HG03354 (cell line): ENCODE results near the gene PLA2G4E.

Experiments
- ATAC-seq: cut with Tn5 transposase; IDR thresholded peaks from one replicate; pipeline ENCODE4 v1.9.1; 2021; ENCODE audit warnings: mild to moderate bottlenecking; ENCODE audit not compliant: unreplicated experiment, poor library complexity, severe bottlenecking

Gene PLA2G4E

DNA sequence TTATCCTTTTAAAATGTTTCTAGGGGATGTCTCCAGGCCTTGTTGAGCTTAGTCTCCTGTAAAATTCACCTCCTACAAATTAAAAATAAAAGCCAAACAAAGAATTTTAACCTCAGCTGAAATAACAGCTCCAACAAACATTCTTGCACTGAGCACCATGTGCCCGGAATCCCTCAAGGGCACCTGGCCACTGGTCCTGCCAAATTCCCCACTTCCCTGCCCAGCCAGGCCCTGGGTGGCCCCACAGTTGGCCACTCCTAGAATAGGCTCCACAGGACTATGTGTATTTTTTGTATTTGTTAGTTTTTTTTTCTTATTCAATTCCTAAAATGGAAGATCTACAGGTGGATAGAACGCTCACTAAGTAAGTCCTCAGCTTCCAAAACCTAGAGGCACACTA lies 33.1 kb upstream of the PLA2G4E start:
- no peak for ATAC-seq

DNA sequence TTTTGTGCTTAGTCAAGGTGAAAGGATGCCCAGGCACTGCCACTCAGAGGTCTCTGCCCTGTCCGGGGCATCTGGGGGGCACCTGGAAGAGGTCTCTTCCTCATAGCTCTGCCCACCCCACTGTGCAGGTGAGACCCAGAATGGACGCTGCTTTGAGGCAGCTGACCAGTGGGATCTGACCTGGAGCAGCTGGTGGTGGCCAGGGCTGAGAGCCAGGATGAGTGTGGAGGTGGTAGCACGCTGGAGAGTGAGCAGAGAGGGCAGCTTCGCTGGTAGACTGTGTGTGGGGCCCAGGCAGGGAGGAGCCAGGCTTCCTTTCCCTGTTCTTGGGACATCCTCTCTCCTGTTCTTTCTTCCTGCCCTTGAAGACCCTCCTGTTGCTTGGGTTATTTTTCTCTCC lies 32.2 kb upstream of the PLA2G4E start:
- ATAC-seq, result no peak

DNA sequence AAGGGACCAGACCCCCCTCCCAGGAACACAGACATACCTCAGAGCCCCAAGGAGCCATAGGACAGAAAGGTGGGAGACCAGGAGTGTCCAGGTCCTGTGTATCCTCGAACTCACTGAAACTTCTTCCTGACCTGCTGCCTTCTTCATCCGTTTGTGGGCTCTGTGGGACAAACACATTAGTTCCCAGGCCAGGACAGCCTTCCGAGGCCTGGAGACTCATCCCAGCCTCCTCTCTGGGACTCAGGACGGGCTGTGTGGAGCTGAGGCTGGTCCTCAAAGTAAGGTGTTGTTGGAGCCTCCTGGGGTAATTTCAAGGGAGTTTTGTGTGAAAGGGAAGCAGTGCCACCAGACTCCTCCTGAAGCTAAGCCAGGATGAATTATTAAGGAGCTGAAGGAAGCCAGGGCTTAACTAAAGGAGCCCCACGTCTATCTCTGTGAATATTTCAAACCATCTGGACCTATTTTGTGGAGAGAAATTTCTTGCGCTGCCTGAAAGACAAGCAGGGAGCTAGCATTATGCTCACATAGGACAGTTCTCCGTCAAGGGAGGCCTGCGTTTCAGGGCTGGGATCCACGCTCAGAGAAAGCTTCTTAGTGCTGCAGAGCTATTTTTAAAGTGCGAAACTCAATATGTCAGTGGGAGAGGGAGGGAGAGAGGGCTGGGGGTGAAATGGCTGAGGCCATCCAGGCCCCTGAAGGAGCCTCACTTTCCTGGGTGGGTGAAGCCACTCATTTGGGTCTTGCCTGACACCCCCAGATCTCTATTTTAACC lies 29.8 kb upstream of the PLA2G4E start:
- ATAC-seq, result no peak

DNA sequence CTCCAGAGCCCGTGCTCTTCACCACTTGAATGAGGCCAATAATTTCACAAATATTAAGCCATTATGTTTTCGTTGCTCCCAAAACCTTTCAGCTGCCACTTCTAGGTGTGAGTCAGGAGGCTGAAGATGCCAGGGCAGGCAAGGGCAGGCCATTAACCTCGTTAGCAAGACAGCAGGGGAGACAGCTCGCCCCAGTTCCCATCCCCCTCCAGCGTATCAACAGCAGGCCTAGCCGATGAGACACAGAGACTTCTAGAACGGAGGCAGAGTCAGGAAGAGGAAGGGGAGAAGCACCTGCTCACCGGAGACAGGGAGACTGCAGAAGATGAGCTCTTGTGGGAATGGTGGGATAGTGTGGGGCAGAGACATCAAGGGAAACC lies 28.0 kb upstream of the PLA2G4E start:
- no peak for ATAC-seq

DNA sequence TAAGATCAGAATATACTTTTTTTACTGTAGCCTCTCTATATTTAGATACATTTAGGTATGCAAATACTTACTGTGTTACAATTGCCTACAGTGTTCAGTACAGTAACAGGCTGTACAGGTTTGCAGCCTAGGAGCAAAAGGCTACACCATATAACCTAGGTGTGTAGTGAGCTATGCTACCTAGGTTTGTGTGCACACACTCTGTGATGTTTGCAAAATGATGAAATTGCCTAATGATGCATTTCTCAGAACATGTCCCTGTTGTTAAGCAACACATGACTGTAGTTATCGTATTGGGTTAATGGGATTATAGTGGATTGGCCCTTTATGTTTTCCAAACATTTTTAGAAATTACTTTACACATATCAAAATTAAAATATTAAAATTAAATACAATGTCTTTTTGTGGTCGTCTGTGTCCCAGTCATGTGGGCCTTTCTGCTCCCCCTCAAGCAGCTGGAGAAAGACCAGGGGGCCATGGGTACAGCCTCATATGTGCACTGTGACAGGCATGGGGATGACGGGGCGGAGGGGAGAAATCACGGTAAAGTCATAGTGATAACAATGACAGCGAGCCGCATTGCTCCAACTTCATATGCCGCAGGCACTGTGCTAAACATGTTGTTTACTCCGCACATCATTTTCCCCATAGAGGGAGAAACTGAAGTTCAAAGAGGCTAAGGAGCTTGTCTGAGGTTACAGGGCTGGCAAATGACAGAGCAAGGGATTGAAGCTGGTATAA lies 27.4 kb upstream of the PLA2G4E start:
- no peak for ATAC-seq

DNA sequence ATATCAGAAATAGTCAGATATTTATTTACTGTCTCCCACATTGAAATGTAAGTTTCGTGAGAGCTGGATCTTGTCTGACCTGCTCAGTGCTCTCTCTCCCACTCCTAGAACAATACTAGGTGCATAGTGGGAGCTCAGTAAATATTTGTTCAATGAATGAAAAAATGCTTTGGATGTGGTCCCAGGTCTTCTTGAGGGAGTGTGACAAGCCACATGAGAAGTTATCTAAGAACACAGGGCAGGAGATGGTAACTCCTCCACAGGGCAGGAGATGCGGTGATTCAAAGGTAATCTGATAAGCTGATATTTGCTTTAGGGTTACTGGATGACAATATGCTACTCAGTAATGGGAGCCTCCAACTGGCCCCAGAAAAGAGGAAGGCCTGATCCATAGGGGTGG lies 25.8 kb upstream of the PLA2G4E start:
- ATAC-seq, result no peak

DNA sequence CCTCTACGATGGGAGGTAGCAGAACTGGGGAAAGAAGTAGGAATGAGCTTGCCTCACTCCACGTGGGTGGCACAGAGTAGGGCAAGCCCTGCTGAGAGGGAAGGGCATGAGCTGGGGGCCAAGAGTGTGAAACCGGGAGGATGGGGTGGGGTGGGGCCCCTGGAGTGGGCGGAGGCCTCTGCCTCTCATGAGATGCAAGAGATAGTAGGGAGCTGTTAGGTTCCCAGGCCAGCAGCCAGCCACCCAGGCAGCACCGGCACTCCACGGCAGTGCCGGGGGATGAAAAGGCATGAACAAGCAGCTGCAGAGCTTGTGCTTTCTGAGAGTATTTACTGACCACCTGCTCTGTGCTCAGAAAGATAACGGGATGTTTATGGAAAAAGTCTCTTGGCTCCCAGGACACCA lies 24.4 kb upstream of the PLA2G4E start:
- no peak for ATAC-seq

DNA sequence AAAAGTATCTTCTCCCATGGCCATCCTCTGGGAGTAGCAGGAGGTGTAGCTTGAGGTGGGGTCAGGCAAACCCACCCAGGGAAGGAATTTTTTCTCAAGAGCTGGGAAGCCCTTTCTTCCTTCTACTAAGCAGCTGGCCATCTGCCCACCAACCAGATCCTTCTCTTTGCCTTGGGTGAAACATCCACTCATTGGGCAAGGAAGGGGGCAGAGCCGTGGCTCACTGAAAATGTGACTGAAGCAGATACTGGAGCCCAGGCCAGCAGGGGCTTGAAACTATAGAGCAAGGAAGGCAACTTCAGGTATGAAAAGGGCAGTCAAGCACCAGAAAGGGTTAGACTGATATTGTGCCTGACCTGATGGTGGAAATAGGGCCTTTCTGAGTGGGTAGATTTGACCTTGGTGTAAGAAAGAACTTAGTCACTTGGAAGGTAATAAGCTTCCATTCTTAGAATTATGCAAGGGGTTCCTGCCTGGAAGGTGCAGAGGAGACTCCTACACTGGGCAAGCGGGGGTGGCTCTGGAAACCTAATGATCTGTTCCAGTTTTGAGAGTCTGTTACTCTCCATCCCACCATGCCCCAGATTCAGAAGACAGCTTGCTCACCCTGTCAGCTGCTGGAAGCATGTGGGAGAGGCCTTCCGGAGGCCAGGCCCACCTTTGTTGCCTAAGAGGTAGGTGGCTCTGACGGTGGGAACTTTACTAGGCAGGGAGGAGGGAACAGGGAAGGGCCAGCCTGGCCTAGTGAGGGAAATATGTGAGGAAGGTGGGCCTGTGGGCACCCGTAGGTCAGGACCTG lies 22.0 kb upstream of the PLA2G4E start:
- no peak for ATAC-seq

DNA sequence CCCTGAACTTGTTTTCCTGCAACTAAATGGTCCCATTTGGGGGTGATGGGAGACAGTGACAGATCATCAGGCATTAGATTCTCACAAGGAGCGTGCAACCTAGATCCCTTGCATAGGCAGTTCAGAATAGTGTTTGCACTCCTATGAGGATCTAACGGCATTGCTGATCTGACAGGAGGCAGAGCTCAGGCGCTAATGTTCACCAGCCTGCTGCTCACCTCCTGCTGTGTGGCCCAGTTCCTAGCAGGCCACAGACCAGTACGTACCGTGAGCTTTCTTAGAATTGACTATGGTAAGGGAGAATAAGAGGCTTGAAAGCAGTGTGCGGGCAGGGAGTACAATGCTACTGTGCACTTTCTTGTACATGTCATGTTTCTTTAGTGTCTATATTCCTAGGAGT lies 17.6 kb upstream of the PLA2G4E start:
- no peak for ATAC-seq

DNA sequence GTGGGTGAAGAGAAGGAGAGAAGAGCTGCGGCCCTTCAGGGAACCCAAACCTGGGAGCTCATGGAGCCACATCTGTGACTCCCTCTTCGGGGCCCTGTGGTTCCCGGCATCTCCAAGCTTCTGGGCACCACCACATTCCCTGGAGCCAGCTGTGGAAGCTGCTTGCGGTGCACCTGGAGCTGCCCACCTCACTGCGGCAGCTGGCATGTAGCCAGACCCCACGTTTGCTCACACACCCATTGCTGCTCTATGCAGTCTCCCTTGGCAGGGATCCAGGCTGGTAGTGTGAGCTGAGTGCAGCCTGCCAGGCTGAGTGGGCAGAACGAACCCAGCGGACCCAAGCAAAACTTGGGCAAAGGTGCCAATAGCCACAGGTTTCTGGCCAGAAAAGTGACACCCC lies 16.8 kb upstream of the PLA2G4E start:
- no peak for ATAC-seq

DNA sequence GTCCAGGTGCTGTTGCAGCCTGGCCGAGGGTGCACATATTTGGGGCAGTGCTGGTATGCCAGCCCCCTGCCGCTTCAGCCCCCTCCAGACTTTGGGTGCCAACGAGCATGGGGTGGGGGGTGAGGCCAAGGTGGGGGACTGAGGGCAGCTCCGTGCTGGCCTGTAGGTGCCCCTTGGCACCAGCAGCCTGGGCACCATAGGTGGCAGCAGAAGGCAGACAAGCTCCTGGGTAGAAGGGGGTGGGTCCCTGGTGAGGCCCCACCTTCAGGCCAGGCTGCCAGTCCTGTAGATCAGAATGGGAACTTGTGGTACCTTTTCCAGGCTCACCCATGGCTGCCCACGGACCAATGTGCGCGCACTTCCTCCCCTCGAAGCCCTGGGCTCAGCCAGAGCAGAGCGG lies 16.1 kb upstream of the PLA2G4E start:
- no peak for ATAC-seq

DNA sequence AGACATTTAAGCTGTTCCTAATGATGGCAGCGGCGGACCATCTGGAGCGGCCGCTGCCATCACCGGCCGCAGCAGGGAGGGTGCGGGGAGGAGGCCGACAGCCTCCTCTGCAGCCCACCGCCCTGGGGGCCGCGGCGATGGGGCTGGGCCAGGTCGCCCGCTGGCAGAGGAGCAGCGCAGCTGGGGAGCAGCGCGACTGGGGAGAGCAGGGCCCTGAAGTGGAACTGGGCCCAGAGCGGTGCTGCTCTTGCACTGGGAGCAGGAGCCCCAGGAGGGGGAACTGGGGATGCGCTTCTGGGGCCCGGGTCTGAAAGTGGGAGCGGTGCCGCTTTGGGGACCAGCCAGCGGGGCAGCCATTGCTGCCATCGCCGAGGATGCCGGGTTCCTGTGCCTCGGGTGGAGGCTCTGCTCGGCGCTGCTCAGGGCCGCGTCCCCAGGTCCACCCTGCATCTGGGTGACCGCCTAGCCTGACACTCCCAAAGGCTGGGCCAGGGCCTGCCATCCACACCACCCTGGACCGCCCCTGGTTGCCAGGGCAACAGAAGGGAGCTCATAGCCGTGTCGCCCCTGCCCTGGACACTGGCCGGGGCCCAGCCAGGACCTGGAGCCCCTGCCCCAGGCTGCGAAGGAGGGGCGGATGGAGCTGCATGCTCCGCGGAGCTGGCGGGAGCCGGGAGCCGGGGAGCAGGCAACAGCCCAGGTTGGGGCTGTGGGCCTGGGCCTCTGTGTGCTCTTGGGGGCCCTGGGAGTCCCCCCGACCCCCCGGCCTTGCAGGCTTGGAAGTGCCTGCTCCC lies 15.5 kb upstream of the PLA2G4E start:
- ATAC-seq, result no peak

DNA sequence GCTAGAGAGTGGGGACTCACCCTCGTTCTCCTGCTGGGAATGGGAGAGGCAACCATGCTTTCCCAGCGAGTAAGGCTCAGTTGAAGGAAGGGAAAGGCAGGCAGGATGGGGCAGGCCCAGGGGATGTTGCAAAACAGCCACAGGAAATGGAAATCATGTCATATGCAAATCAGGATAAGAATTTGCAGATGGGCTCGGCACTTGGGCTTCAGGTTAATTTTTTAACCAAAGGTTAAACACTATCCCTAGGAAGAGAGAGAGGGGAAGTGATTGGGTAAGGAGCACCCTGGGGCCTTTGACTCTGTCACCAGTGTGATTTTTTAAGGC lies 14.6 kb upstream of the PLA2G4E start:
- peak; percentile 80 for ATAC-seq

DNA sequence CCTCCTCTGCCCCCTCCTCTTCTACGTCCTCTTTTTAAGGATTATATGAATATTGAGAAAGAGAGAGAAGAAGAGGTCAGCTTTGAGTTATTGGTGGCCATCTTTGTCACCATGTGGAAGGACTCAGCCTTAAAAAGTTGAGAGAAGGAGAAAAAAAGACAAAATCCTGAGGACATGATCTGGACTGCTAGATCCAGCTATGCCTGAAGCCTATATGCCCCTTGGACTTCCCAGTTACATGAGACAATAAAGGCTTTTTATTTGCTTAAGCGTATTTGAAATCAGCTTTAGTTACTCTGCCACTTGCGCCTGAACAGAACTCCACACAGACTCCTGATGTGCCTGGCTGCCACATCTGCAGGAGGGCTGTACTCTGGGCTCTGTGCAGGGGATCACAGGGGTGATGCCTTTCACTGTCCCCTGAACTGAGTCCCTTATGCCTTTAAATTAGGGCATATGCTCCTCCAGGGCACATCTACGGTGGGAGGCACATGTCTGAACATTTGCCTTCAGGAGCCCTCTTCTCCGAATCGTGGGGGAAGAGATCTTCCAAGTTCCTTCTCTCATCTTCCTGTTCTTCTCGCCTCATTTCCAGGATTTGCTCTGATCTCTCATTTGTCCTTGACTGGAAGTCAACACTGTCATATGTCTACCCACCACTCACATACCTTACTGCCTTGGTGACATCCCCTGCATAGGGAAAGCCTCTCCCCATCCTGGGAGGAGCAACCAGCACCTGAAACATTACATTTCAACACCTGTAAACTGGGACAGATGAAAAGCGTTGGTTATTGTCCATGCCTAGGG lies 14.0 kb upstream of the PLA2G4E start:
- peak; percentile 2 for ATAC-seq

DNA sequence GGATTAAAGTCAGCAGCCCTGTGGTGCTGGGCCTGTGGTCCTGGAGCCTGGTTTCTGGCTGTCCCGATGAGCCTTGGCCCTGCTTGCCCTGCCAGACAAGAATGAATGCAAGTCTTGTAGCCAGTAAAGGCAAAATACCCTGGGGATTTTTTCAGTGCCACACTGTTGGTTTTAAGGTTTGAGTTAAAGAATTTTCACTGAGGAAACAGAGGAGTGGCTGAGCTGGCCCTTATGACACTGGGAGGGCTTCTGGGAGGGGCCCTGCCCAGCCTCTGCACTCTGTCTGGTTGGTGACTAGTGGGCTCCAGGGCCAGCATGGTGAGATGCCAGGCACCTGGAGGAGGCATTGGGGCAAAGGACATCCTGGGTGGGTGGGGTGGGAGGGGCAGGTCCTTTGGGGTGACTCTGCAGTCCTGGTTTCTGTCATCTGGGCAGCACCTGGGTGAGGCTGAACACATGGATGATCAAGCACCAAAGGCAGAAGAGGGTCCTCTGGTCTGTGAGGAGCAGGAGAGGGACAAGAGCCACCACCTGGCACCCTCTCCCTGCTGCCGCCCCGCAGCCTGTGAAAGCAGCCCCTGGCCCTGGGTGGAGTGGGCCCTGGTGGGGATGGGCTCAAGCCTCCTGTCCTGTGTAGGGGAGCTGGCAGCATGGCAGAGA lies 12.5 kb upstream of the PLA2G4E start:
- no peak for ATAC-seq

DNA sequence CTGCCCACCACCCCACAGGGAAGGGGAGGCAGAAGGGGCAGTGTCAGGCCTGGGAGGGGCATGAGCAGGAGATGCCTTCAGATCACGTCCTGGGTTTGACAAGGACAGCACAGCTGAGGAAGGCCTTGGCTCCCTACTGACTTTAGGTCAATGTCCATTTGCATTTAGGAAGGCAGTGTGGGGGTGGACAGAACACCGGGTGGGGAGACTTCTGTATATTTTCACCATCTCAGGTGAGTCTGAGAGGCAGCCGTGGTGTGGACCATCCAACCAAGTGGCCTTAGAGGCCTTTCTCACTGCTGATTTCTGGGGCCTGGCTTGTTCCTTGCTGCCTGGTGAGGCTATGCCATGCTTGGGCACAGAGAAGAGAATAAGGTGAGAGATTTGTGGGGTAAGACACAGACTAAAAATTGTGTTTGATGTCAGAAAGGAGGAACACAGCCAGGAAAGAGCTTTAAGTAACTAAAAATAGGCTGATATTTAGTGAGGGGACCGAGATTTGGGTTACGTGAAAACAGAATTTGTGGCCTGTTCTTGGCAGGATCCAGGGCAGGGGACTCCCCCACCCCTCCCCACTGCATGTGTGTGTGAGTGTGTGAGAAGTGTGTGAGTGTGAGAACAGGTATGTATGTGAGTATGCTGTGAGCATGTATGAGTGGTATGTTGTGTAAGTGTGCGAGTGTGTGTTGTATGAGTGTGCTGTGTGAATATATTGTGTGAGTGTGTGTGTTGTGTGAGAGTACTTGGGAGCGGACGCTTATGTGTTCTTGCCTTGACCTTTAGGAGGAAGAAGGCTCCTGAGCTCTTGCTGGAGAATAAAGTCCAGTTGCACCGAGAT lies 11.8 kb upstream of the PLA2G4E start:
- ATAC-seq, result no peak

DNA sequence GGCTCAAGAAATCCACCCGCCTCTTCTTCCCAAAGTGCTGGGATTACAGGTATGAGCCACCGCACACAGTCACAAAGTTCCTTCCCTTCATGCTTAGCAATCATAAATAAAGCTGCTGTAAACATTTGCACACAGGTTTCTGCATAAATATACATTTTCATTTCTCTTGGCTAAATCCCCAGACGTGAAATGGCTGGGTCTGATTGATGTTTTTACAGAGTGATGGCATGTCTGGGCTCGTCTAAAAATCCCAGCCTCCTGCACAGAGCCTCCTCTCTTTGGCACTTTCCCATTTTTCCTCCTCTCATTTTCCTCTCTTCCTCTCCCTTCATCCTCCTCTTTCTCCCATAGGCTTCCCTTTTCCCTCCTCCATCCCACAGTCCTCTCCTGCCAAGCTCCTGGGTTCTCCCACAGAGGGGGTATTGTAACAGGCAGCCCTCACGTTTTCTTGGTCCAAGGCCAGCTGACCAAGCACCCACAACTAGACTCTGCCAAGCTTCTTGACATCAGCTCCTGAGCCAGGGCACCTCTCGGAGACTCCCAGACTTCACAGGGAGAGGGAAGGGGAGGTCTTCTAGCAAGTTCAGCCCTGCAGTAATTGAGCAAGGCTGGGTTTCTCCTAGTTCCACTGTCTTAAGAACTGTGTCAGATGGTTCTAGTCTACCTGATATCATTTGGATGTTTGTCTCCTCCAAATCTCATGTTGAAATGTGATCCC lies 10.5 kb upstream of the PLA2G4E start:
- no peak for ATAC-seq
